H1 (cell line): ENCODE results near the gene NUS1. TPM values are rescaled to one million over a fixed set of nuclear protein-coding genes. Genes with fewer than 3 reads are reported as not detected.

ENCODE experiments used
- CTCF ChIA-PET: fragments of 300-600 bp; sonication (Branson Sonifier 250); formaldehyde crosslinking; loops from one replicate; lab custom pipeline; 2021; ENCODE audit not compliant: partially characterized antibody; lab: Charles Lee
- POLR2A ChIA-PET: fragments of 300-600 bp; sonication (Branson Sonifier 250); formaldehyde crosslinking; loops from one replicate; lab custom pipeline; 2021; ENCODE audit warnings: inconsistent platforms; ENCODE audit not compliant: partially characterized antibody; lab: Charles Lee
- DNase-seq, 2 experiments: peaks; one replicate each; pipeline versions ENCODE4 v3.0.0 to v3.0.0-alpha.2; 2010 to 2022; ENCODE audit warnings: low spot score in 2 of 2, low read depth in 1 of 2, mixed read lengths in 1 of 2
- FAIRE-seq: peaks from 2 replicates; lab custom pipeline; 2011; peaks lifted over from hg19 to GRCh38; lab: Jason Lieb, UNC
- H2AFZ ChIP-seq: 2 replicates; pipeline ENCODE4 v1.8.1; 2012; ENCODE audit warnings: low read length, inconsistent platforms
- H2AK5ac ChIP-seq: 2 replicates; pipeline ENCODE4 v1.6.1; 2013; ENCODE audit warnings: low read depth, low read length
- H2BK120ac ChIP-seq: replicated peaks from 2 replicates; pipeline ENCODE3; 2013; ENCODE audit warnings: low read depth, low read length, inconsistent platforms
- H2BK12ac ChIP-seq: 2 replicates; pipeline ENCODE4 v1.6.1; 2013; ENCODE audit warnings: low read depth, low read length
- H2BK15ac ChIP-seq: 2 replicates; pipeline ENCODE4 v1.6.1; 2013; ENCODE audit warnings: low read length
- H2BK20ac ChIP-seq: 2 replicates; pipeline ENCODE4 v1.6.1; 2013; ENCODE audit warnings: low read length
- H2BK5ac ChIP-seq: 2 replicates; pipeline ENCODE4 v1.6.1; 2013; ENCODE audit warnings: low read depth, low read length
- H3K14ac ChIP-seq: 2 replicates; pipeline ENCODE4 v1.6.1; 2013; ENCODE audit warnings: inconsistent platforms; ENCODE audit not compliant: insufficient read length
- H3K18ac ChIP-seq: 2 replicates; pipeline ENCODE4 v1.6.1; 2013; ENCODE audit warnings: low read length; ENCODE audit errors: extremely low read depth
- H3K23ac ChIP-seq: 2 replicates; pipeline ENCODE4 v1.6.1; 2013; ENCODE audit warnings: inconsistent platforms; ENCODE audit not compliant: insufficient read length
- H3K23me2 ChIP-seq: 2 replicates; pipeline ENCODE4 v1.6.1; 2013; ENCODE audit warnings: low read depth, low read length
- H3K27ac ChIP-seq: 2 replicates; pipeline ENCODE4 v1.6.1; 2011; ENCODE audit warnings: low read depth, low read length, inconsistent platforms
- H3K27me3 ChIP-seq, 4 experiments: replicated peaks in 1 of 4; 1 replicate in 1 of 4; 2 replicates in 3 of 4; pipeline versions ENCODE4 v1.6.1 to v1.8.1; 2011 to 2013; ENCODE audit warnings: low read length in 3 of 4, mild to moderate bottlenecking in 3 of 4, inconsistent platforms in 2 of 4, mixed read lengths in 2 of 4, moderate library complexity in 1 of 4; ENCODE audit not compliant: control insufficient read depth in 3 of 4, insufficient read depth in 3 of 4; ENCODE audit errors: extremely low read depth in 1 of 4
- H3K36me3 ChIP-seq, 4 experiments: 2 replicates each; pipeline versions ENCODE4 v1.6.1 to v1.8.1; 2011 to 2013; ENCODE audit warnings: mild to moderate bottlenecking in 4 of 4, low read length in 3 of 4, moderate library complexity in 2 of 4, control low read depth in 1 of 4, inconsistent platforms in 1 of 4; ENCODE audit not compliant: insufficient read depth in 4 of 4, control insufficient read depth in 2 of 4
- H3K4ac ChIP-seq: replicated peaks from 2 replicates; pipeline ENCODE3; 2013; ENCODE audit warnings: low read length, low read depth, mixed read lengths, inconsistent platforms; ENCODE audit not compliant: insufficient read length
- H3K4me1 ChIP-seq, 4 experiments: replicated peaks in 1 of 4; 1 replicate in 1 of 4; 2 replicates in 3 of 4; pipeline versions ENCODE4 v1.6.1 to v1.8.1; 2011 to 2013; ENCODE audit warnings: low read length in 3 of 4, inconsistent platforms in 2 of 4, mixed read lengths in 1 of 4; ENCODE audit not compliant: insufficient read depth in 4 of 4, control insufficient read depth in 3 of 4
- H3K4me2 ChIP-seq, 2 experiments: 2 replicates each; pipeline versions ENCODE4 v1.6.1 to v1.8.1; 2011 to 2013; ENCODE audit warnings: low read depth in 2 of 2, low read length in 2 of 2, control low read depth in 1 of 2, inconsistent platforms in 1 of 2, mild to moderate bottlenecking in 1 of 2; ENCODE audit not compliant: insufficient read depth in 1 of 2
- H3K4me3 ChIP-seq, 4 experiments: fragments of 200-600, 300-600 bp in 1 of 4; sonication (generic), shearing (Covaris generic), sonication (Bioruptor Twin) in 1 of 4; 2 replicates each; pipeline versions ENCODE4 v1.5.1 to v1.8.1; 2011 to 2016; ENCODE audit warnings: low read length in 4 of 4, low read depth in 3 of 4, control low read depth in 2 of 4, inconsistent platforms in 2 of 4, mild to moderate bottlenecking in 2 of 4, mixed read lengths in 1 of 4, moderate library complexity in 1 of 4; ENCODE audit not compliant: insufficient read depth in 2 of 4; ENCODE audit errors: extremely low read depth in 1 of 4
- H3K56ac ChIP-seq: replicated peaks from 2 replicates; pipeline ENCODE3; 2013; ENCODE audit warnings: low read depth, mild to moderate bottlenecking, mixed read lengths, low read length, inconsistent platforms; ENCODE audit not compliant: insufficient read length
- H3K79me1 ChIP-seq: 2 replicates; pipeline ENCODE4 v1.6.1; 2013; ENCODE audit warnings: low read depth, low read length, control low read depth
- H3K79me2 ChIP-seq, 2 experiments: 2 replicates each; pipeline versions ENCODE4 v1.6.1 to v1.8.1; 2012 to 2013; ENCODE audit warnings: low read length in 2 of 2, mild to moderate bottlenecking in 2 of 2, inconsistent platforms in 1 of 2; ENCODE audit not compliant: insufficient read depth in 2 of 2, control insufficient read depth in 1 of 2
- H3K9ac ChIP-seq, 4 experiments: replicated peaks in 1 of 4; 1 replicate in 1 of 4; 2 replicates in 3 of 4; pipeline versions ENCODE4 v1.6.1 to v1.8.1; 2011 to 2013; ENCODE audit warnings: low read depth in 3 of 4, low read length in 3 of 4, control low read depth in 2 of 4, mild to moderate bottlenecking in 2 of 4, moderate library complexity in 2 of 4, inconsistent platforms in 1 of 4; ENCODE audit errors: extremely low read depth in 1 of 4
- H3K9me3 ChIP-seq, 2 experiments: 2 replicates each; pipeline versions ENCODE4 v1.6.1 to v1.8.1; 2012 to 2013; ENCODE audit warnings: mild to moderate bottlenecking in 2 of 2, moderate library complexity in 2 of 2, control low read depth in 1 of 2, inconsistent platforms in 1 of 2, low read depth in 1 of 2, low read length in 1 of 2, mixed read lengths in 1 of 2; ENCODE audit not compliant: insufficient read depth in 2 of 2
- H4K20me1 ChIP-seq, 2 experiments: replicated peaks in 1 of 2; 2 replicates each; pipeline versions ENCODE3 to v1.8.1; 2011 to 2013; ENCODE audit warnings: inconsistent platforms in 2 of 2, low read length in 2 of 2, mild to moderate bottlenecking in 1 of 2; ENCODE audit not compliant: insufficient read depth in 2 of 2, control insufficient read depth in 1 of 2
- H4K5ac ChIP-seq: 2 replicates; pipeline ENCODE4 v1.6.1; 2013; ENCODE audit warnings: low read length, low read depth, mixed read lengths, inconsistent platforms; ENCODE audit not compliant: insufficient read length
- H4K8ac ChIP-seq: 2 replicates; pipeline ENCODE4 v1.8.0; 2013; ENCODE audit warnings: mild to moderate bottlenecking, moderate library complexity, low read length, inconsistent platforms; ENCODE audit not compliant: insufficient read depth; ENCODE audit errors: extremely low read depth
- H4K91ac ChIP-seq: replicated peaks from 2 replicates; pipeline ENCODE3; 2013; ENCODE audit warnings: low read length, mixed read lengths, inconsistent platforms; ENCODE audit not compliant: insufficient read length
- CTCF ChIP-seq, 3 experiments: IDR thresholded peaks; 1 replicate in 2 of 3; 2 replicates in 1 of 3; pipeline versions ENCODE4 v1.5.1 to v1.6.1; 2011; ENCODE audit warnings: low read length in 3 of 3, mild to moderate bottlenecking in 3 of 3, inconsistent platforms in 2 of 3, low read depth in 1 of 3, moderate library complexity in 1 of 3; ENCODE audit not compliant: insufficient read depth in 1 of 3; ENCODE audit errors: control extremely low read depth in 1 of 3
- GTF2F1 ChIP-seq: IDR thresholded peaks from 2 replicates; pipeline ENCODE4 v1.6.1; 2012; ENCODE audit warnings: low read depth, low read length, improper control_type of control experiment, borderline replicate concordance
- SIX5 ChIP-seq: IDR thresholded peaks from 2 replicates; pipeline ENCODE4 v1.6.1; 2011; ENCODE audit warnings: mild to moderate bottlenecking, low read depth, low read length
- polyA plus RNA-seq, 7 experiments: library from polyadenylated mRNA; depleted of rRNA in 3 of 7; stranded (reverse) in 5 of 7; unstranded in 2 of 7; fragments of >200 nt in 5 of 7; fragments of 200-250 nt in 2 of 7; gene quantifications; 1 replicate in 5 of 7; 2 replicates in 1 of 7; 4 replicates in 1 of 7; pipeline versions ENCODE4 v1.2.1 to v1.2.3, GENCODE V29; 2011 to 2013; ENCODE audit warnings: missing spikeins in 2 of 7, mixed read lengths in 2 of 7
- total RNA-seq: library from RNA; stranded (reverse); fragmentation: NEBNext Ultra II Directional; extraction: Animal tissue kit (Norgen Biotek cat#: 25700); gene quantifications from 2 replicates; pipeline ENCODE4 v1.2.1, GENCODE V29; 2021

NUS1 gene
- total and polyA plus RNA-seq, 2 of the 8 experiments (the other 6 are each of a cell fraction or from before 2014, with no cell fraction given): 20.7 to 77.7 TPM

GRCh38 chr6:117711369-117711768, 36.1 kb downstream of the NUS1 start:
- no peaks in the 10 kb centered on the region for H3K23me2 ChIP-seq
- no peak overlapping the region for H3K56ac ChIP-seq
- no peak overlapping the region for H3K14ac ChIP-seq
- H4K20me1 ChIP-seq: no peaks in the 10 kb centered on the region
- no peak overlapping the region for H2BK15ac ChIP-seq
- no peak overlapping the region for H4K8ac ChIP-seq
- no peak overlapping the region for H2BK5ac ChIP-seq
- no peak overlapping the region for H4K5ac ChIP-seq
- H3K4ac ChIP-seq: no peak overlapping the region
- H3K36me3 ChIP-seq: peaks cover 0 to 7% (median 4%) of the 10 kb centered on the region in 4 experiments; a peak in 3 of 8 replicates
- H4K91ac ChIP-seq: no peak overlapping the region
- no peak overlapping the region for H3K18ac ChIP-seq
- H3K4me2 ChIP-seq: no peak overlapping the region
- no peak overlapping the region for H3K23ac ChIP-seq
- ChIA-PET CTCF (interaction anchor here (1.5 kb wide), 1 partner anchor 265 kb away, joined by 4 read pairs; no protein-coding TSS in a partner anchor), POLR2A (interaction anchor here (0.8 kb wide), 1 partner anchor 228 kb away, joined by 3 read pairs; no protein-coding TSS in a partner anchor)
- no peak overlapping the region for H3K9ac ChIP-seq
- no peaks in the 10 kb centered on the region for H3K27me3 ChIP-seq
- no peaks in the 10 kb centered on the region for H3K79me2 ChIP-seq
- no peak overlapping the region for H3K4me3 ChIP-seq
- DNase-seq (no peak), FAIRE-seq (no peak)
- H3K4me1 ChIP-seq: no peaks in the 10 kb centered on the region
- no peak overlapping the region for H2AFZ ChIP-seq
- no peak overlapping the region for H2AK5ac ChIP-seq
- H3K27ac ChIP-seq: no peak overlapping the region
- no peak overlapping the region for H2BK120ac ChIP-seq
- H2BK20ac ChIP-seq: no peak overlapping the region
- H3K79me1 ChIP-seq: no peaks in the 10 kb centered on the region
- H2BK12ac ChIP-seq: no peak overlapping the region
- no peaks in the 10 kb centered on the region for H3K9me3 ChIP-seq
- TF ChIP-seq CTCF (IDR thresholded peaks at IDR 0.05; ENCODE audit: control extremely low read depth in 1 of 3, insufficient read depth in 1 of 3, low read depth in 1 of 3, low read length in 3 of 3) (peak in 1 of 3 experiments; percentile 2; a peak in 1 of 4 replicates), GTF2F1 (no peak), SIX5 (no peak)
